Measurements from ENCODE around the gene BCL2.

The BCL2 gene

GRCh38 chr18:63155910-63156773, 163.4 kb downstream of the BCL2 start:
- no peak for DNase-seq (ENCODE audit: low read depth)

GRCh38 chr18:63155169-63155852, 164.3 kb downstream of the BCL2 start:
- no peak for DNase-seq (ENCODE audit: low read depth)

- DNase-seq (ENCODE audit: low read depth), result no peak
Observed at GRCh38 chr18:63154350-63155152, 165.0 kb downstream of the BCL2 start.

GRCh38 chr18:63152791-63153190, 166.8 kb downstream of the BCL2 start:
- no peak for DNase-seq (ENCODE audit: low read depth)

GRCh38 chr18:63152096-63152495, 167.5 kb downstream of the BCL2 start:
- DNase-seq (ENCODE audit: low read depth), result no peak

- DNase-seq (ENCODE audit: low read depth), result no peak
Observed at GRCh38 chr18:63151539-63151938, 168.0 kb downstream of the BCL2 start.

GRCh38 chr18:63150942-63151421, 168.6 kb downstream of the BCL2 start:
- DNase-seq (ENCODE audit: low read depth), result no peak

GRCh38 chr18:63150326-63150725, 169.2 kb downstream of the BCL2 start:
- DNase-seq (ENCODE audit: low read depth), result no peak

GRCh38 chr18:63149302-63149587, 170.3 kb downstream of the BCL2 start:
- no peak for DNase-seq (ENCODE audit: low read depth)

GRCh38 chr18:63148449-63149301, 170.9 kb downstream of the BCL2 start:
- peak; percentile 77 for DNase-seq (ENCODE audit: low read depth)

GRCh38 chr18:63147973-63148372, 171.6 kb downstream of the BCL2 start:
- no peak for DNase-seq (ENCODE audit: low read depth)

- DNase-seq (ENCODE audit: low read depth), result no peak
Observed at GRCh38 chr18:63146828-63147409, 172.7 kb downstream of the BCL2 start.

- DNase-seq (ENCODE audit: low read depth), result no peak
Observed at GRCh38 chr18:63145851-63146555, 173.6 kb downstream of the BCL2 start.

- no peak for DNase-seq (ENCODE audit: low read depth)
Observed at GRCh38 chr18:63145166-63145850, 174.3 kb downstream of the BCL2 start.

- peak; percentile 4 for DNase-seq (ENCODE audit: low read depth)
Observed at GRCh38 chr18:63144748-63145147, 174.8 kb downstream of the BCL2 start.

GRCh38 chr18:63143330-63143771, 176.2 kb downstream of the BCL2 start:
- DNase-seq (ENCODE audit: low read depth), result no peak

- DNase-seq (ENCODE audit: low read depth), result no peak
Observed at GRCh38 chr18:63142594-63143225, 176.9 kb downstream of the BCL2 start.

GRCh38 chr18:63141778-63142176, 177.8 kb downstream of the BCL2 start:
- no peak for DNase-seq (ENCODE audit: low read depth)

GRCh38 chr18:63140997-63141777, 178.4 kb downstream of the BCL2 start:
- DNase-seq (ENCODE audit: low read depth), result no peak
